ENCODE data around the gene DISP3.

DISP3 gene

GRCh38 chr1:11500881-11501280 lies 21.9 kb downstream of the DISP3 start:
- Histone ChIP-seq H3K36me3 (replicated peaks) (no peaks in the 10 kb centered on the region), H3K27ac (no peak overlapping the region), H3K27me3 (replicated peaks) (no peaks in the 10 kb centered on the region), H3K4me3 (ENCODE audit: low read depth, low read length) (no peak overlapping the region)
- in situ Hi-C loops (cut with HindIII; ENCODE audit: low pct_ligation_motif_present, low sequenced_read_pairs), result no loop called here
- TF ChIP-seq, protein P1, sequence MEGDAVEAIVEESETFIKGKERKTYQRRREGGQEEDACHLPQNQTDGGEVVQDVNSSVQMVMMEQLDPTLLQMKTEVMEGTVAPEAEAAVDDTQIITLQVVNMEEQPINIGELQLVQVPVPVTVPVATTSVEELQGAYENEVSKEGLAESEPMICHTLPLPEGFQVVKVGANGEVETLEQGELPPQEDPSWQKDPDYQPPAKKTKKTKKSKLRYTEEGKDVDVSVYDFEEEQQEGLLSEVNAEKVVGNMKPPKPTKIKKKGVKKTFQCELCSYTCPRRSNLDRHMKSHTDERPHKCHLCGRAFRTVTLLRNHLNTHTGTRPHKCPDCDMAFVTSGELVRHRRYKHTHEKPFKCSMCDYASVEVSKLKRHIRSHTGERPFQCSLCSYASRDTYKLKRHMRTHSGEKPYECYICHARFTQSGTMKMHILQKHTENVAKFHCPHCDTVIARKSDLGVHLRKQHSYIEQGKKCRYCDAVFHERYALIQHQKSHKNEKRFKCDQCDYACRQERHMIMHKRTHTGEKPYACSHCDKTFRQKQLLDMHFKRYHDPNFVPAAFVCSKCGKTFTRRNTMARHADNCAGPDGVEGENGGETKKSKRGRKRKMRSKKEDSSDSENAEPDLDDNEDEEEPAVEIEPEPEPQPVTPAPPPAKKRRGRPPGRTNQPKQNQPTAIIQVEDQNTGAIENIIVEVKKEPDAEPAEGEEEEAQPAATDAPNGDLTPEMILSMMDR (IDR thresholded peaks at IDR 0.05; ENCODE audit: low read depth, low read length, missing control alignments), result no peak
- no peak for DNase-seq

DNA sequence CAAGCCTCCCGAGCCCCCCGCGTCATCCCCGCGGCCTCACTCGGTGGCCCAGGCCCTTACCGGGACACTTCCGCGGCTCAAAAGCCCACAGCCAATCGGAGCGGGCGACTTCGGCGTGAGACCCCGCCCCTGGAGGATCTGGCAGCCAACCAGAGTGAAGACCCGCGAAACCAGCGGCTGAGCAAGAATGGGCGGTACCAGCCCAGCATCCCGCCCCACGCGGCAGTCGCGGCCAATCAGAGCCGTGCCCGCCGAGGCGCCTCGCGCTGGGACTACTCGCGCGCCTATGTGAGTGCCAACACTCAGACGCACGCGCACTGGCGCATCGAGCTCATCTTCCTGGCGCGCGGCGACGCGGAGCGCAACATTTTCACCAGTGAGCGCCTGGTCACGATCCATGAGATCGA lies 22.5 kb downstream of the DISP3 start:
- no peak for DNase-seq
- TF ChIP-seq, protein P1 (IDR thresholded peaks at IDR 0.05; ENCODE audit: low read depth, low read length, missing control alignments), result no peak
- in situ Hi-C loops (cut with HindIII; ENCODE audit: low pct_ligation_motif_present, low sequenced_read_pairs), result no loop called here
- Histone ChIP-seq H3K4me3 (ENCODE audit: low read depth, low read length) (no peak overlapping the region), H3K36me3 (replicated peaks) (no peaks in the 10 kb centered on the region), H3K27ac (no peak overlapping the region), H3K27me3 (replicated peaks) (no peaks in the 10 kb centered on the region)

DNA sequence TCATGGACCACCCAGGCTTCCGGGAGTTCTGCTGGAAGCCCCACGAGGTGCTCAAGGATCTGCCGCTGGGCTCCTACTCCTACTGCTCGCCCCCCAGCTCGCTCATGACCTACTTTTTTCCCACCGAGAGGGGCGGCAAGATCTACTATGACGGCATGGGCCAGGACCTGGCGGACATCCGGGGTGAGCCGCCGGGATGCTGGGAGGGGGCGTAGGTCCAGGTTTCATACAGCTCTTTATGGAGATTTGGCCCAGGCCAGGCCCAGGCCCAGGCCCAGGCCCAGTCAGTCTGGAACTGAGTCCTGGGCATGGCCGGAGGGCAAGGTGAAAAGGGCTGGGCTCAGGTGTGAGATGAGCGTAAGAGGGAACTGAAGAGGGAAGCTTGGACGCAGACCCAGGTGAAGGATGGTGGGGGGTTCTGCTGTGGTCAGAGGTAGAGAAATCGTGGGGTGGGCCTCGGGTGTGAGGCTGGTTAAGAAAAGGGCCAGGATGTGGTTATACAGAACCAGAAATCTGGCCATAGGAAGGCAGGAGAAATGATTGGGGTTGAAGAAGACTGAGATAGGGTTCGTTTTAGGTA lies 23.0 kb downstream of the DISP3 start:
- TF ChIP-seq, protein P1 (IDR thresholded peaks at IDR 0.05; ENCODE audit: low read depth, low read length, missing control alignments), result no peak
- Histone ChIP-seq H3K27ac (no peak overlapping the region), H3K27me3 (replicated peaks) (no peaks in the 10 kb centered on the region), H3K4me3 (ENCODE audit: low read depth, low read length) (no peak overlapping the region), H3K36me3 (replicated peaks) (no peaks in the 10 kb centered on the region)
- DNase-seq, result no peak
- in situ Hi-C loops (cut with HindIII; ENCODE audit: low pct_ligation_motif_present, low sequenced_read_pairs), result no loop called here

- Histone ChIP-seq H3K4me3 (ENCODE audit: low read depth, low read length) (no peak overlapping the region), H3K27me3 (replicated peaks) (no peaks in the 10 kb centered on the region), H3K27ac (no peak overlapping the region), H3K36me3 (replicated peaks) (no peaks in the 10 kb centered on the region)
- DNase-seq, result no peak
- TF ChIP-seq, protein P1 (IDR thresholded peaks at IDR 0.05; ENCODE audit: low read depth, low read length, missing control alignments), result no peak
- in situ Hi-C loops (cut with HindIII; ENCODE audit: low pct_ligation_motif_present, low sequenced_read_pairs), result no loop called here
Observed at GRCh38 chr1:11502516-11502915, 23.6 kb downstream of the DISP3 start.

GRCh38 chr1:11504599-11504998 lies 25.6 kb downstream of the DISP3 start:
- no peaks in the 10 kb centered on the region for H3K36me3 ChIP-seq (replicated peaks)
- H3K27me3 ChIP-seq (replicated peaks), result no peaks in the 10 kb centered on the region
- H3K27ac ChIP-seq, result no peak overlapping the region
- TF ChIP-seq, protein P1 (IDR thresholded peaks at IDR 0.05; ENCODE audit: low read depth, low read length, missing control alignments), result no peak
- H3K4me3 ChIP-seq (ENCODE audit: low read depth, low read length), result no peak overlapping the region
- in situ Hi-C loops (cut with HindIII; ENCODE audit: low pct_ligation_motif_present, low sequenced_read_pairs), result no loop called here
- DNase-seq, result no peak

All from brain microvascular endothelial cell (primary cell).